DMS153 treated with DMSO at 0.1 percent for 48 hours (cell line): ENCODE data around the gene CIZ1.
"Not testable (repeated sequence)": the region's sequence is repeated elsewhere in the genome, so short reads cannot be mapped to it uniquely, and the experiment has no call there.

ENCODE experiments used
- DNase-seq: peaks from one replicate; lab custom pipeline; 2025; ENCODE audit not compliant: unreplicated experiment; lab: John Stamatoyannopoulos, UW

CIZ1 gene

GRCh38 chr9:128149001-128149701 lies 42.2 kb downstream of the CIZ1 start, which contains the start of gene LCN2:
LCN2 (plus strand) TSS chr9:128149453; CDS start chr9:128149526, 73 bp downstream.
- DNase-seq: no peak

GRCh38 chr9:128148509-128149000 lies 42.8 kb downstream of the CIZ1 start:
- no peak for DNase-seq

GRCh38 chr9:128146591-128147120 lies 44.7 kb downstream of the CIZ1 start:
- DNase-seq: no peak

- no peak for DNase-seq
These were observed 45.4 kb downstream of the CIZ1 start for GRCh38 chr9:128145951-128146351.

- DNase-seq: no peak
These were observed 45.8 kb downstream of the CIZ1 start for GRCh38 chr9:128145536-128145935.

- DNase-seq: no peak
These were observed 46.9 kb downstream of the CIZ1 start for GRCh38 chr9:128144239-128145181.

- no peak for DNase-seq
These were observed 47.7 kb downstream of the CIZ1 start for GRCh38 chr9:128143525-128144238.

- DNase-seq: no peak
These were observed 48.8 kb downstream of the CIZ1 start for GRCh38 chr9:128142596-128142995.

GRCh38 chr9:128142061-128142460 lies 49.3 kb downstream of the CIZ1 start:
- DNase-seq: no peak

- DNase-seq: no peak
These were observed 49.8 kb downstream of the CIZ1 start for GRCh38 chr9:128141604-128142003.

GRCh38 chr9:128139621-128140020 lies 51.8 kb downstream of the CIZ1 start:
- no peak for DNase-seq

- DNase-seq: no peak
These were observed 53.4 kb downstream of the CIZ1 start for GRCh38 chr9:128138001-128138400.

GRCh38 chr9:128136816-128137793 lies 54.3 kb downstream of the CIZ1 start:
- no peak for DNase-seq

GRCh38 chr9:128135561-128135960 lies 55.8 kb downstream of the CIZ1 start:
- not testable (repeated sequence) for DNase-seq

- not testable (repeated sequence) for DNase-seq
These were observed 59.2 kb downstream of the CIZ1 start for GRCh38 chr9:128132139-128132538.

- DNase-seq: not testable (repeated sequence)
These were observed 60.0 kb downstream of the CIZ1 start for GRCh38 chr9:128131346-128131745.

- not testable (repeated sequence) for DNase-seq
These were observed 60.7 kb downstream of the CIZ1 start for GRCh38 chr9:128130651-128131050.

GRCh38 chr9:128129976-128130590 lies 61.3 kb downstream of the CIZ1 start:
- DNase-seq: not testable (repeated sequence)
